ENCODE measurements around the gene COL4A1.

DNA sequence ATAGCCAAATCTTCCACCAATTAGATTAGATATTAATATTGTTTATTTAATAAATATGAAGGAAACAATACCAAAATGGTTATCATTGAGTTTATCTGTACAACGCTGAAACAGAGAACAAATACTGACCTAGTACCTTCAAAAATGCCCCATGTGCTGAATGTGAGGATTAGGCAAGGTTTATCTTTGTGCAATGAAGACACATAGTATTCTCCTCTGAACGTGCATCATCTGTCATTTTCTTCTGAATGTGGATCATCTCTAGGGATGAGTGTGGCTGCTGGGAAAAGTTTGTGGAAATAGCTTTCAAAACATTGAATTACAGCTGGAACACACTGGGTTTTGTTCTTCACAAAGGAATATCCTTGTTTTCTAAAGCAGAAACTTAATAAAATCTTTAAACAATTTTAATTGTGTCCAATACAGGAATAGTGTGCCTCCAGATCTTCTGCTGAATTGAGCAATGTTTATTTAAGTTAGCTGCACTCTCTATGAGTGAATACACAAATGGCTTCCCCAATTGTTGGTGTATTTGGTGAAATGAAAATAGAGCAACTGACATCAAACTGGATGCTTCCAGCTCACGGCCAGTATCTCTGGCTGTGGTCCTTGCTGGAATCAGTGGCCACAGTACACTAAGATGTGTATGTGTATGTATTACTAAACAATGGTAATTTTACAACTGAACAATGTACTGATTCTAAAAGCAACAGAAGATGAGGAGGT, 6.7 kb downstream of the COL4A1 start:
- TF ChIP-seq EZH2phosphoT487 (IDR thresholded peaks at IDR 0.05): no peak
- TF ChIP-seq, protein P1, sequence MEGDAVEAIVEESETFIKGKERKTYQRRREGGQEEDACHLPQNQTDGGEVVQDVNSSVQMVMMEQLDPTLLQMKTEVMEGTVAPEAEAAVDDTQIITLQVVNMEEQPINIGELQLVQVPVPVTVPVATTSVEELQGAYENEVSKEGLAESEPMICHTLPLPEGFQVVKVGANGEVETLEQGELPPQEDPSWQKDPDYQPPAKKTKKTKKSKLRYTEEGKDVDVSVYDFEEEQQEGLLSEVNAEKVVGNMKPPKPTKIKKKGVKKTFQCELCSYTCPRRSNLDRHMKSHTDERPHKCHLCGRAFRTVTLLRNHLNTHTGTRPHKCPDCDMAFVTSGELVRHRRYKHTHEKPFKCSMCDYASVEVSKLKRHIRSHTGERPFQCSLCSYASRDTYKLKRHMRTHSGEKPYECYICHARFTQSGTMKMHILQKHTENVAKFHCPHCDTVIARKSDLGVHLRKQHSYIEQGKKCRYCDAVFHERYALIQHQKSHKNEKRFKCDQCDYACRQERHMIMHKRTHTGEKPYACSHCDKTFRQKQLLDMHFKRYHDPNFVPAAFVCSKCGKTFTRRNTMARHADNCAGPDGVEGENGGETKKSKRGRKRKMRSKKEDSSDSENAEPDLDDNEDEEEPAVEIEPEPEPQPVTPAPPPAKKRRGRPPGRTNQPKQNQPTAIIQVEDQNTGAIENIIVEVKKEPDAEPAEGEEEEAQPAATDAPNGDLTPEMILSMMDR (IDR thresholded peaks at IDR 0.05): no peak
- TF ChIP-seq EZH2 (IDR thresholded peaks at IDR 0.05): no peak

Data from neural progenitor cell (in vitro differentiated cells).